ENCODE measurements around the gene PTPRT.

PTPRT gene

DNA sequence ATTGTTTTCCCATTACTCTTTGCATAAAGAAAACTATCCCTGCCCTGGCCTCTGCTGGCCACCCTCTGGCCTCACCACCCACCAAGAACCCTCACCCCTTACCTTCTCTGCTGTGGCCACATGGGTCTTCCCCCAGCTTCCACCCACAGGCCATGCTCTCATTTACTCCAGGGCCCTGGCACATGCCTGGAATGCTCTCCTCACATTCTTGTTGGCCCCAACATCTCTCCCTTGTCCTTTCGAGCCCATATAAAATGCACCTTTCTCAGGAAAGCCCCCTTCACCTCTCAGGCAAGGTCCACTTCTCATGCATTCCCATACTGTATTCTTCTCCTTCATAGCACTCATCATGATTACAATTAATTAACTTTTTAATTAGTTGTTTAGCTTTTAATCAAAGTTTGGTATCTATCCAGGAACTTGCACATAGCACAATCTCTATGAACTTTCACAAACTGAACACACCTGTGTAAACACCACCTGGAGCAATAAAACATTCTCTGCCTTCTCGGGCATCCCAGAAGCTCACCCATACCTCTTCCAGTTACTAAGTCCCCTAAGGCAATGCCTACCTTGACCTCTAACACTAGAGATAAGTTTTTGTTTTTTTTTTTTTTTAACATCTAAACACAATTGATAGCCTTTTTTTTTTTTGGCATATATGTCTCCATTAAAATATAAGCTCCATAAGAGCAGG lies 617.2 kb downstream of the PTPRT start:
- DNase-seq (ENCODE audit: low read depth in 1 of 2, low spot score in 1 of 2), result no peak

DNA sequence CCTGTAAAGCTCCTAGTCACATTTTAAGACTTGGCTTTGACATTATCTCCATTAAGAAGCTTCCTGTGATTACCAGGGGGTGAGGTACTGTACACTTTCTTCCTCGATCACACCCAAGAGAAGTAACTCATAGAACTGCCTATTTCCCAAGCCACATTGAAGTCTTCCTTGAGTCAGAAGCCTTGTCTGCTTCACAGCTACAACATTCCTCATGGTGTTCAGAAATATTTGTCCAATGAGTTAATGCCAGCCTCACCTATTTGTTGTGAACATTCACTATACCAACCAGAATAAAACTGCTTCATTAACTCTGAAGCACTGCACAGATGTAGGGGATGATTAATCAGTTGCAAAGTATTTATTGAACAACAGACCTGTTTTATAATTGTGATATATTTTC lies 622.3 kb downstream of the PTPRT start:
- no peak for DNase-seq (ENCODE audit: low read depth in 1 of 2, low spot score in 1 of 2)

DNA sequence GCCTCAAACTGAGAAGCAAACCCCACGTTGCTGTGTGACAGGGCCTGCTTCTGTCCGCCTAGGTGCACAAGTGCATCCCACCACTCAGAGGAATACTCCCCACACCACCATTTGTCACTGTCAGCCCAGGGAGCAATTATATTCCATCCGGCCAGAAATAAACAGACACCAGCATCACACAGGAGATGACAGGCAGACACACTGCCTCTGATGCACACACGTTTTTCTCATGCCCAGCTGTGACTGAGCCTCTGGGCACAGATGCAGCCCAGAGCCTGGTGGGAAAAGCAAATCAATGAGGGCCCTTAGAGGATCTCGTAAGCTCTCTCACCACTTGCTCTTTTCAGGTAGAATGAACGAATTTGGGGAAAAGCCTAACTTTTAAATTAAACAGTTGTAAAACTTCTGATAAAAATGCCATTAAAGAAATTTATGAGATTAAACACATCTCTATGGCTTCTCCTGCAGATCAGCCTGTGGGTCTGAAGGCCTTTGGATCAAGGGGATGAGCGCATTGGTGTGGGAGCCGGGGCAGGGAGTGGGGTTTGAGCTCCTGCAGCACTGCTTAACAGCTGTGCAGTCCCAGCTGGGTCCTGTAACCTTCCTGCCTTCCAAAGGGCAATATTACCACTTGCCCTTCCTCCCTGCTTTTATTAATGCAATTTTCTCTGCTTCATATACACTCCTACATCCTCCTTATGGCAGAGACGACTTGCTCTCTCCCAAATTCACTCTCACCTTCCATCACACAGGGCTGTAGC lies 624.3 kb downstream of the PTPRT start:
- no peak for DNase-seq (ENCODE audit: low read depth in 1 of 2, low spot score in 1 of 2)

DNA sequence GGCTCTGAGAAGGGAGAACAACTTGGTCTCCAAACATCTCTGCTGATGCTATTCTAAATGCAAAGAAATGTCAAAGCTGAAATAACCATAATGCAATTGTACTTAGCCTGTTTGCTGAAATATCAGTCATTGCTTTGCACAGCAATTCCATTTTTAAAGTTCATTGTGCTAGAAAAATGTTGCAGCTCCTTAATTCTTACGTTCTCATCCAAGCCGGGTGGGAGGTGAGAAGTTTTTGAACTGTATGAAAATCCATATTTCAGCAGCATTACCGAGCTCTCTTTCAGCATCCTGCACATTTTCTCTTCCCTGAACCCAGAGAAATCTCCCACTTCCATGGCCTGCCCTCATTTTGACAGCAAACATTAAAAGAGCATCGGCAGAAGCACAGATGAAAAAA lies 630.0 kb downstream of the PTPRT start:
- no peak for DNase-seq (ENCODE audit: low read depth in 1 of 2, low spot score in 1 of 2)

DNA sequence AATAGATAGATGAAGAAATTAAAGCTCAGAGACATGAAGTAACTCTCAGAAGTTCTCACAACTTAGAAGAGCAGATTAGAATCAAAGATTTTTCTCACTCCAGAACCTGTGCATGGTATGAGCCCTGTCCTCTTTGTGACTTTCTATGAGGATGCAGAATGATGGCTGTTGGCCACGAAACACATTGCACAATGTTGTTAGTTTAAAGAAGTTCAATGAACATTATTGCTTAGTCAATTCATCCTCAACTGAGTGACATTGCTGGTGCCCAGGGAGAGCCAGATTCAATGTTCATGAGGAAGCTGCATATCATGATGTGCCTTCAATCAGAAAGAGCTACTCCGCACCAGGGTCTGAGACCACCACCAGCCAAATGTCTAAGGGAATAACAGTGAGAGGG lies 633.1 kb downstream of the PTPRT start:
- DNase-seq (ENCODE audit: low read depth in 1 of 2, low spot score in 1 of 2), result no peak

DNA sequence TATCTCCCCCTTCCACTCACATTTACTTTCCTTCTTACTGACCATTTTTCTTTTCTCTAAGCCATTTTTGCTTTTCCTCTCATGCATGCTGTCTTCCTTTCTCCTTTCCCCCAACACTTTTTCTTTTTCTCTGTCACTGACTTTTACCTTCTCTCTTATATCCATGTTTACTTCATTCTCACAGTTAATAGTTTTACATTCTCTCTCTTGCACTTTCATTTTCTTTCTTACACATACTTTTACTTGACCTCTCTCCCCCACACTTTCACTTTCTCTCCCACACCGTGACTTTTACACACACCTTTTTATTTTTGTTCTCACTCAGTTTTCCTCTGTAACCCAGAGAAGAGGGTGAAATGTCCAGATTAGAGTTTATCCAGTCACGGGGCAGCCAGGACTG lies 636.3 kb downstream of the PTPRT start:
- no peak for DNase-seq (ENCODE audit: low read depth in 1 of 2, low spot score in 1 of 2)

DNA sequence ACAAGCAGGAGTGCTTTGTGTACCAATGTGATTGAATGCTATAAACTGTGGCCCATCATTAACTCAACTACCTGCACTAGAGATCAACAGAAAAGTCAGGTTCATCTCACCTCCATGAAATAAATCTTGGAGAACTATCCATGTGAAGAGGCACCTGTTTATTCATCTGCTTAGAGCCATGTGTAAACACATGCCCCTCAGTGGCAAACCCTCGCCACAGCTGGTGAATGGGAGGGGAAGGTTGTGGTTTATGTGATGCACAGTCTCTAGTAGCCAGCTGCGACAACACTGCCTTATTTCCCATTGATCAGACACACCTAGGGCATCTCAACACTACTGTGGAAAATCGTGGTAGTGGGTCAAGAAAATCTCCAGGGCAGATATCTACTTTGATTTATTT lies 640.2 kb downstream of the PTPRT start:
- DNase-seq (ENCODE audit: low read depth in 1 of 2, low spot score in 1 of 2), result no peak

DNA sequence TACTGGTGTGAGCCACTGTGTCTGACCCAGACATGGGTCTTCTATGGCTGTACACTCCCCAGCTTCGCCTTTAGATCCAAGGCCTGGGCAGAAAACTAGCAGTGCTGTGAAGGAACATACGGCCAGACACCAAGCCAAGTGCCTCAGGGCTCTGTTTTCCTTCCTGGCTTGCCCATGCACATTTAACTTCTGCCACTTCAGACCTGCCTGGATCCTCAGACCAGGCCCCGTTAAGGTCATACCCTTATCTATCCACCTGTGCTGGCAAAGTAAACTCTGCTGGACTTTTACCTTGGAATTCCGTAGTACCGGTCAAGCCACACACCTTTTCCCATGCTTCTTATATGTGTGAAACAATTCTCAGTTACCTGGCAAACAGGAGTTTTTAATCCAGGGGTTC lies 644.8 kb downstream of the PTPRT start:
- no peak for DNase-seq (ENCODE audit: low read depth in 1 of 2, low spot score in 1 of 2)

DNA sequence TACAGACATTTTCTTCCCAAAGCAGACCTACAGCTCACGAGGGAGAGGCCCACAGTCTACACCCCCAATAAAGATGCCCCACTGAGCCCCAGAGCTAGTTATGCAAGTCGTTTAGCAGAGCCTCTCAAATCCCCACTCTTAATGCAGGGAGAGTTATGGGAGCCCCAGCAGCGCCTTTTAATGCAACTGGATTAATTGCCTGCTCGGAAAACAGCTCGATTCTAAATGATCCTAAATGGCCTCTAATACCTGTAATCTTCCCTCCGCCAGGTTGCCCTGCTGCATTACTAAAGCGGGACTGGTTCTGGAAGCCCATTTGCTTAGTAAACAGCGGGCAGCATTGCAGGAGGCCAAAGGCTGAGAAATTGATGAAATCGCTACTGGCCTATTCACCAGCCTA lies 656.9 kb downstream of the PTPRT start:
- DNase-seq (ENCODE audit: low read depth in 1 of 2, low spot score in 1 of 2), result no peak

DNA sequence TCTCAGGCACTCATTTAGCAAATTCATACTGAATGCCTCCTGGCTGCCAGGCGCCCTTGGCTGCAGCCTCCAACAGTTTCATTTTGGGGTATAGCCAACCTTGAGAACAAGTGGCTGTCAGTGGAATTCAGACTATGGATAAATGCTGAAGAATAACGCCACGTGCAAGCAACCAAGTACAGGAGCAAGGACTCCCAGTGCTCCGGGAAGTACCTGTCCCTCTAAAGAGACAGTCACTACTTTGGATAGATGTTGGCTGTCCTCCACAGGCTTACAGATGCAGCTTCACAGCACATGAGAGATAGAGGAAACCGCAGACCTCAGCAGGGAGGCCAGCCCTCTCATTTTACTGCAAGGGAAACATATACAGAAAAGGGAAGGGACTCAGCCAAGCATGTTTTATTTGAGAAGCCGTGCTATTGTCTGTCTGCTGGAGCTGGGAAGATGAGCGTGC lies 658.2 kb downstream of the PTPRT start:
- no peak for DNase-seq (ENCODE audit: low read depth in 1 of 2, low spot score in 1 of 2)

DNA sequence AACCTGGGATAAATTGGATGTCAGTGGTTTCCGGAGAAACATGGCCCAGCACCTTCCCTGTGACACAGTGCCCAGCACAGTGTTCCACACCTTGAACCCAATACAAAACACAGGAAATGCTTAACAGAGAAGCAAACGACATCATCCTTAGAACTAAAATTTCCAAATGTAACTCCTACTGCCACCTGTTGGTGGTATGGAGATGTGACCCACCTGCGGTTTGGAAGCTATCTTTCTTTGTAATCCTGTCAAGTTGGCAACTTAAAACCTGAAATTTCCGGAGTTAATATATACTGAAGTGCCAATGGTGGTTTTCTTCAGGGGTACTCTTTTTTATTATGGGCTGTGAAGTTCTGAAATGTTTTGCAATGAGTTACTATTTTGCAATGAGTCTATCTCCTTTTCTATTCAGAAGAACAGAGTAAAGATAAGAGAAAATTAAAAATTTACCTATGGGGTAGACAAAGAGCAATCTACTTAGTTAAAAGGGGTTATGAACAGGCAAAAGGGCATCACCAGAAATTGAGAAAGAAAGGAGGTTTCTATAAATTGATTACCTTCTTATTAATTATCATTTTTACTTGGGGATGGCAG lies 658.8 kb downstream of the PTPRT start:
- no peak for DNase-seq (ENCODE audit: low read depth in 1 of 2, low spot score in 1 of 2)

DNA sequence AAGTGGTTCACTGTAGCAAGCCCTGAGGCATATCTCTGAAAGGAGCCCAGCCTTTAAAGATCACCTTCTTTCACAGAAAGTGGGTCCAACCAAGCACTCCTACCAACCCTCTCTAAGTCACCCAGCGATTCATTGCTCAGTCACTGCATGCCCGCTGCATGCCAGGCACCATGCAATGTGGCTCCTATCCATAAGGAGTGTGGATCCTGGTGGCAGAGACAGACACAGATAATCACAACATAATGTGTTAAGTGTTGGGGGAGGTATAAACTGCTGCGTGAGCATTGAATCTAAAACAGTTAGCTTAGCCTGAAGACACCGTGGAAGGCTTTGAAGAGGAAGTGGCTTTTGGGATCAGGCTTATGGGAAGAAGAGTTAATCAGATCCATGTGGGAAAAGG lies 659.5 kb downstream of the PTPRT start:
- no peak for DNase-seq (ENCODE audit: low read depth in 1 of 2, low spot score in 1 of 2)

DNA sequence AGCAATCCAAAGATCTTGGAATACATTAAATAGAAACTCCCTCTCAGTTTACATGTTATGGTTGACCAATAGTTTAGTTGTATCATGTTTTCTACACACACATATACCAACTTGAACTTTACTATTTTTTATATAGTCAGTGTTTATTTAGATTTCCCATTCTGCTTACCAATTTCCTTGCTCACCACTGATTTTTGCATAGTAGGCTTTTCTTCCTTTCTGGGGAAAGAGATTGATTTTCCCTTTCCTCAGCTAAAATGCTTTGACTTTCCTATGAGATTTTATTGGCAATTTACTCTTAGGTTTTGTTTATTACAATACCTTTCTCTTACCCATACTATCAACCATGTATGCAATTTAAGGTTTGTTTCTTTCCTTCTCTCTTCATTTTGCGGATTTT lies 665.6 kb downstream of the PTPRT start:
- no peak for DNase-seq (ENCODE audit: low read depth in 1 of 2, low spot score in 1 of 2)

DNA sequence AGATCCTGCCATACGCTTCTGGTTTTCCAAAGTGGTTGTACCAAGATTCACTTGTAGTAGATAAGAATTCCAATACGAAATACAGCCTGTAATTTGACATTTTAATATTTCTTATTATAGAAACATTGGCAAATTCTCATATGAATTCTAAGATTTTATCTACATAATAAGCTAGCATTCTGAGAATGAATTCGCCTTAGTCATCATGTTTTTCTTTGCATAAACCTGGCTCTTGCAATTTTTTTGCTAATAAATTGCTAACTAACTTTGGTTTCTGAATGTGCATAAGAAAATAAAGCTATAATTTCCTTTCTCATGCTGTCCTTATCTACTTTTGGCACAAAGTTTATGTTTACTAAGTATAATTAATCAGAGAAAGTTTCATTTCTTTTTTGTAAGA lies 673.0 kb downstream of the PTPRT start:
- DNase-seq (ENCODE audit: low read depth in 1 of 2, low spot score in 1 of 2), result no peak

DNA sequence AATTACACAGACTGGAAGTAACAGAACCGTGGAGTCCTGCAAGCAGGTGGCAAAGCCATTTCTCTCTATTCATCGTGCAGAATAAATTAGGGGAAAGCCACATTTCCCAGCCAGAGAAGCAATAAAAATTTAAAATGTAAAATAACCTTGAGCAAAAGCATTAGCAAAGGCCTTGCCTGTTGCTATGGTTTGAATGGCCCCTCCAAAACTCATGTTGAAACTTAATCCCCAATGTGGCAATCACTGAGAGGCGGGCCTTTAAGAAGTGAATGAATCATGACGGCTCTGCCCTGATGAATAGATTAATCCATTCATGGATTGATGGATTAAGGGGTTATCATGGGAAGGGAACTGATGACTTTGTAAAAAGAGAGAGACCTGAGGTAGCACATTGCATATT lies 679.0 kb downstream of the PTPRT start:
- no peak for DNase-seq (ENCODE audit: low read depth in 1 of 2, low spot score in 1 of 2)

DNA sequence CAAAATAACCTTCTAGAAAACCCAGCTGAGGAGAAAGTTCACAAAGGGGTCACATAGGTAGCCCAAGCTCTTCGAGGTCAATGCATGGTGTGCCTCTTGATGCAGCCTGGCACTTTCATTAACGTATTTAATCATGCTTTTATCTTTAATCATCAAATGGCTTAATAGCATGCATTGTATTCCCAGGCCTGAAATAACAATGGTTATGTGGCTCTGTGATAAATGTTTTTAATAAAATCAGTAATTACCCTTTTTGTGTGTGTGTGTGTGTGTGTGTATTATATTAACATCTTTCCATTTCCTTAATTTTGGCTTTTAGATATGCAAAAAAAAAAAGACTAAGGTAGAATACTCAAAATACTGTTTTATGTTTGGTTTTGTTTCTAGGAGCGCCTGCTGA lies 681.8 kb downstream of the PTPRT start:
- DNase-seq (ENCODE audit: low read depth in 1 of 2, low spot score in 1 of 2), result no peak

DNA sequence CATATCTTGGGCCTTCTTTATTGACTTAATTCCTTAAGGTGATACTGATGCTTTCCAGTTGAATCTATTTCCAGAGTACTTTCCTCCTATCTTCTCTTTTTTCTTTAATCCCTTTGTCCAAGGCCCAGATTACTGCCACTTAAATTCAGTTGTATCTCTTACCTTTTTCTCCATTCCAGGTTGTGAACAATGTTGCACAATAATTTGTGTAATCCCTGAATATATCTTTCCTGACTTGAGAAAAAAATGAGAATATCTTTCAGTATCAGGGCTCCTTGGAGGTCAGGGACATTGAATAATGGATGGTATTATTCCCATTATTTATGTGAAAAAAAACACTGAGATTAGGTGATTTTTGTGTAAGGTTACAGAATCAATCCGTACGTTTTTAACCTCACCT lies 683.3 kb downstream of the PTPRT start:
- DNase-seq (ENCODE audit: low read depth in 1 of 2, low spot score in 1 of 2), result no peak

DNA sequence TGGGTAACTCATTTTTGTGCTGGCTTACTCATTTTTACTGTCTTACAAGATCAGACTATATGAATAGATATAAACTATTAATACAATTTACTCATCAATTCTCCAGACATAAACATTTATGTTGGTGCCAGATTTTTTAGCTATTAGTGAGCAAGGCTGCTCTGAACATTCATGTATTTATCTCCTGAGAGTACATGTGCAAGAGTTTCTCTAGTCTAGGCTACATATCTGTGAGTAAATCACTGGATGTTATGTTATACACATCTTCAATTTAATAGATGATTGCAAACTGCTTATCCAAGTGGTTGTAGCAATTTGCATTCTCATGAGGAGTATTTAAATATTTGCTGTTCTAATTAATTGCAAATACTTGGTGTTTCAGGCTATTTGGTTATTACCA lies 687.1 kb downstream of the PTPRT start:
- DNase-seq (ENCODE audit: low read depth in 1 of 2, low spot score in 1 of 2), result no peak

DNA sequence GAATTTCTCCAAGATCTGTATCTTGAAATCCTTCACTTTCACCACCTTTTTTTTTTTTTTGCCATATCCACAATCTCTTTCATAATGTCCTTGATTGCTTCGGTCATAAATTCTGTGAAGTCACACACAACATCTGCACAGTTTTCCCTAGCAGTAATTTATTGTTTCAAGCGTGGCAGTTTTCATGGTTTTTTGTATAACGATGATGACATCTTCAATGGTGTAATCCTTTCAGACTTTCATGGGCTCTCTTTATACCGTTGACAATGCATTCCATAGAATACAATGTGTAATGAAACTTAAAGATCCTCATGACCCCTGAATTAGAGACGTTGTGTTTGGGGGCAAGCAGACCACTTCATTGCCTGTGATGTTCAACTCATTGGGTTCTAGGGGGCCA lies 693.1 kb downstream of the PTPRT start:
- no peak for DNase-seq (ENCODE audit: low read depth in 1 of 2, low spot score in 1 of 2)

DNA sequence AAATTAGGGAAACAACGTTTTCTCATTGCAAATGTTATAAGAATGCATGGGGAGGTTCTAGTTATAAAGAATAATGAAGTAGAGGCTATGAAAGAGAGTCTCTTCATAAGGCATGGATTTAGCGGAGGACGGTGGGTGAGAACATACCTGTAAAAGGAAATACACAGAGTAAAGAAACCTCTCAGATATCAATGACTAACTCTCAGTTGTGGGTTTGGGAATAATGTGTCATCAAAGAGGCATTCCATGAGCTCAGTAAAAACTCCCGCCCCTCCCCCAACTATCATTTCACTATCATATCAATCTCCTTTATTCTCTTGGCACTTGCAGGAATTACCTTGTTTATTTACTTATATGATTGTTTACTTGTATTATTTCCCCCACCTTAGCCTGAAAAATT lies 695.4 kb downstream of the PTPRT start:
- DNase-seq (ENCODE audit: low read depth in 1 of 2, low spot score in 1 of 2), result no peak

DNA sequence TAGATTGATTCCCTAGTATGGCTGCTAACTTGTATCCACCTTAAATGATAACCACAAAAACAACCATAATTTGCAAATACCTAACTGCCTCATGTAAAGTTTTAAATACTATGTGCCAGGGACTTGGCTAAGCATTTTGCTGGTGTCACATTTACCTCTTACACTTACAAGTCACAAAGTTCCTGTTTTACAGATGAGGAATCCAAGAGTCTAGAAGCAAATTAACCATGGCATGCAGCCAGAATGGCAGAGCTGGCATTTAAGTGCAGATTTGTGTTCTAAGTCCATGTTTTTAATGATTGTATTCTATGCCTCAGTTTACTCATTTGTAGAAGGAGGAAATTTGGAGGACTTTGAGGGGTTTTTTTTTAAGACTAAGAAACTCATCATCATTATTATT lies 696.7 kb downstream of the PTPRT start:
- no peak for DNase-seq (ENCODE audit: low read depth in 1 of 2, low spot score in 1 of 2)

DNA sequence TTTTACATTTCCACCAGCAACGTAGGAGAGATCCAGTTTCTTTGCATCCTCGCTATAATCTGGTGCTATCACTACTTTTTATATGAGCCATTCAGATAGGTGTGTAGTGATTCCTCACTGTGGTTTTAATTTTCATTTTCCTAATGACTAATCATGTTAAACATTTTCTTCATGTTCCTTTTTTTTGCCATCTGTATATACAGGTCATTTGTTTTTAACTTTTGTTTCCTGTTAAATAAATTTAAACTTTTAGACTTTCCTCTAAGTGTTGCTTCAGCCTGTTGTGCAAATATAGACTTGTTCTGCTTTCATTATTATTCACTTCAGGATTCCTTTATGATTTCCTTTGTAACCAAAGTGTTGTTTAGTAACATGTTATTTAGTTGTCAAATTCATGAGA lies 697.4 kb downstream of the PTPRT start:
- no peak for DNase-seq (ENCODE audit: low read depth in 1 of 2, low spot score in 1 of 2)

DNA sequence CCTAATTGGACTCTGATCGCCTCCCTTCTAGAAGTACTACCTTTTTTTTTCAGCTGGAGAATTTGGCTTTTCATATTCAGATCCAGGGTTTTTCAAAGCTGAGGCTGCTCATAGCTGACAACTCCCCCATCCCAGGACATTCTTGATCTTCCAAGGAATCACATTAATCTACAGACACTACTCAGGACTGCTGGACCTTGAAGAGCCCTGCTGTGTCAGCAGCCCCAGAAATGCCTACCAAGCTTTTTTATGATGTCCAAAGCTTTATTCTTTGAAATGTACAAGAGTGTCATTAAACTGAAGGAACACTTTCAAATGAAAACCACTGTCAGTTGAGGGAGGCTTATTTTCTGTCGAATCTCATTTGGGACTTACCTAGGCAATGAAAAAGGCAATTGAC lies 704.1 kb downstream of the PTPRT start:
- DNase-seq (ENCODE audit: low read depth in 1 of 2, low spot score in 1 of 2), result no peak

All from activated CD4-positive, alpha-beta T cell treated with anti-CD3 and anti-CD28 coated beads, Interleukin-2, amount 50 U/mL, for 24 hours (primary cell).